ENCODE data around the gene SIAH1. TPM values are rescaled to one million over a fixed set of nuclear protein-coding genes. Genes with fewer than 3 reads are reported as not detected.
A peak's percentile ranks its signal among the peaks of the same experiment; 100 is the strongest.

SIAH1 gene
- total and polyA plus RNA-seq, 9 of the 15 experiments (the other 6 are each of a cell fraction or from before 2014, with no cell fraction given): 4.1 to 14.3 (median 12.5) TPM

DNA sequence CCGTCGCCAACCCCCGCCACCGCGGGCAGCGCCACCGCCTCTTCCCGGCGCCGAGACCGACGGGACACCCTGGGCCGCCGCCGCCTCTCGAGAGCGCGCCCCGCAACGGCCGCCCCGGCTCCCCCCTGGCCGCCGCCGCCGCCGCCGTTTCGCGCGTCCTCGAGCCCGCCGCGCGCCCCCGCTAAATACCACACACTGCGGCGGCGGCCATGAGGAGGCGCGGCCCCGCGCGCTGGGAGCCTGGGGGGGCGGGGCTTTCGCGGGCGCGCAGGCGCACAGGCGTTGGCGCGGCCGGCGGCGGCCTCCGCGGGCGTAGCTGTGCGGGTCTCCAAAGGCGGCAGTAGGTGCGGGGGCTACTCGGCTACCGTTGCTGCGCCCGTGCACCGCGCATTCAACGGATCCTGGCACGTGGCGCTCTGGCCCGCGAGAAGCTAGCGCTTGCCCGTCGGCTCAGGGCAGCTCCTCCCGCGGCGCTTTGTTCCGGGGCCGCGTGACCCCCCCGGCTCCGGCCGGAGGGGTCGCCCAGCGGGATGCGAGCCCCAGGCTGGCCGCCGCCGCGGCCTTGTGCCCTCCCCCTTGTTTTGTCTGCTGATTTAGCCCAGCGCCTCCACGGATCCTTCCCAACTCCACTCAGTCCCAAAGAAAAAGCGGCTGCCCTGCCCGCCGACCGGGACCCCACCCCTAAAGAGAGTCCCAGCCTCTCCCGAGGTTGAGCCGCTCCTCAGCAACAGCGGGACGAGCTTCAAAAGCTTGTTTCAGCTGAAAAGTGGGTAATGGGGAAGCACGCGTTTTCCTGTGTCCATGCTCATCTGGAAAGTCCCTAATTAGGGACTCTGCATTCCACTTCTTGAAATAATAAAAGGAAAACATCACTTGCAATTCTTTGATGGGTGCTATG is at the start of gene SIAH1 (continued):
- no peak for TF ChIP-seq SETDB1 (IDR thresholded peaks at IDR 0.05; ENCODE audit: low read length)
- peak; percentile 59 for TF ChIP-seq CCNT2 (IDR thresholded peaks at IDR 0.05; ENCODE audit: borderline replicate concordance, extremely low read depth, insufficient read length, low read depth, low read length)
- TF ChIP-seq BHLHE40 (IDR thresholded peaks at IDR 0.05; ENCODE audit: low read length): peak; percentile 69
- TF ChIP-seq ZNF263 (CRISPR knock-in tag; IDR thresholded peaks at IDR 0.05; ENCODE audit: borderline replicate concordance): no peak
- TF ChIP-seq, protein P1, sequence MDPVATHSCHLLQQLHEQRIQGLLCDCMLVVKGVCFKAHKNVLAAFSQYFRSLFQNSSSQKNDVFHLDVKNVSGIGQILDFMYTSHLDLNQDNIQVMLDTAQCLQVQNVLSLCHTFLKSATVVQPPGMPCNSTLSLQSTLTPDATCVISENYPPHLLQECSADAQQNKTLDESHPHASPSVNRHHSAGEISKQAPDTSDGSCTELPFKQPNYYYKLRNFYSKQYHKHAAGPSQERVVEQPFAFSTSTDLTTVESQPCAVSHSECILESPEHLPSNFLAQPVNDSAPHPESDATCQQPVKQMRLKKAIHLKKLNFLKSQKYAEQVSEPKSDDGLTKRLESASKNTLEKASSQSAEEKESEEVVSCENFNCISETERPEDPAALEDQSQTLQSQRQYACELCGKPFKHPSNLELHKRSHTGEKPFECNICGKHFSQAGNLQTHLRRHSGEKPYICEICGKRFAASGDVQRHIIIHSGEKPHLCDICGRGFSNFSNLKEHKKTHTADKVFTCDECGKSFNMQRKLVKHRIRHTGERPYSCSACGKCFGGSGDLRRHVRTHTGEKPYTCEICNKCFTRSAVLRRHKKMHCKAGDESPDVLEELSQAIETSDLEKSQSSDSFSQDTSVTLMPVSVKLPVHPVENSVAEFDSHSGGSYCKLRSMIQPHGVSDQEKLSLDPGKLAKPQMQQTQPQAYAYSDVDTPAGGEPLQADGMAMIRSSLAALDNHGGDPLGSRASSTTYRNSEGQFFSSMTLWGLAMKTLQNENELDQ (CRISPR knock-in tag; IDR thresholded peaks at IDR 0.05; ENCODE audit: borderline replicate concordance): no peak
- TF ChIP-seq THRB (CRISPR knock-in tag; conservative IDR thresholded peaks at IDR 0.05): no peak
- TF ChIP-seq, protein P2, sequence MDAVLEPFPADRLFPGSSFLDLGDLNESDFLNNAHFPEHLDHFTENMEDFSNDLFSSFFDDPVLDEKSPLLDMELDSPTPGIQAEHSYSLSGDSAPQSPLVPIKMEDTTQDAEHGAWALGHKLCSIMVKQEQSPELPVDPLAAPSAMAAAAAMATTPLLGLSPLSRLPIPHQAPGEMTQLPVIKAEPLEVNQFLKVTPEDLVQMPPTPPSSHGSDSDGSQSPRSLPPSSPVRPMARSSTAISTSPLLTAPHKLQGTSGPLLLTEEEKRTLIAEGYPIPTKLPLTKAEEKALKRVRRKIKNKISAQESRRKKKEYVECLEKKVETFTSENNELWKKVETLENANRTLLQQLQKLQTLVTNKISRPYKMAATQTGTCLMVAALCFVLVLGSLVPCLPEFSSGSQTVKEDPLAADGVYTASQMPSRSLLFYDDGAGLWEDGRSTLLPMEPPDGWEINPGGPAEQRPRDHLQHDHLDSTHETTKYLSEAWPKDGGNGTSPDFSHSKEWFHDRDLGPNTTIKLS (IDR thresholded peaks at IDR 0.05; ENCODE audit: borderline replicate concordance, low read depth): 0 out of 2 replicates have a peak, but pooled peaks have one; percentile 34
- no peak for TF ChIP-seq ZNF165 (CRISPR knock-in tag; IDR thresholded peaks at IDR 0.05; ENCODE audit: borderline replicate concordance)
- TF ChIP-seq POLR2AphosphoS5 (IDR thresholded peaks at IDR 0.05; ENCODE audit: control insufficient read depth, insufficient read depth, low read depth, low read length): peak; percentile 49; the same call in 1 of the 2 replicates
- no peak for TF ChIP-seq KLF10 (CRISPR knock-in tag; IDR thresholded peaks at IDR 0.05)
- no peak for TF ChIP-seq ZNF717 (CRISPR knock-in tag; IDR thresholded peaks at IDR 0.05)
- no peak for TF ChIP-seq E2F5 (CRISPR knock-in tag; IDR thresholded peaks at IDR 0.05)
- TF ChIP-seq, protein P3, sequence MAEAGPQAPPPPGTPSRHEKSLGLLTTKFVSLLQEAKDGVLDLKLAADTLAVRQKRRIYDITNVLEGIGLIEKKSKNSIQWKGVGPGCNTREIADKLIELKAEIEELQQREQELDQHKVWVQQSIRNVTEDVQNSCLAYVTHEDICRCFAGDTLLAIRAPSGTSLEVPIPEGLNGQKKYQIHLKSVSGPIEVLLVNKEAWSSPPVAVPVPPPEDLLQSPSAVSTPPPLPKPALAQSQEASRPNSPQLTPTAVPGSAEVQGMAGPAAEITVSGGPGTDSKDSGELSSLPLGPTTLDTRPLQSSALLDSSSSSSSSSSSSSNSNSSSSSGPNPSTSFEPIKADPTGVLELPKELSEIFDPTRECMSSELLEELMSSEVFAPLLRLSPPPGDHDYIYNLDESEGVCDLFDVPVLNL (CRISPR knock-in tag; IDR thresholded peaks at IDR 0.05; ENCODE audit: low read depth): no peak

All from K562 (cell line).